K562 (cell line): ENCODE results near the gene USP7. TPM values are rescaled to one million over a fixed set of nuclear protein-coding genes. Genes with fewer than 3 reads are reported as not detected.

ENCODE experiments used
- ATAC-seq: fragments of 200-7000 bp; cut with Tn5 transposase; 3 replicates; pipeline ENCODE4 v1.9.1; 2020; ENCODE audit warnings: moderate library complexity
- BruUV-seq: library from RNA; stranded (reverse); fragments of 400-500 nt; replicated peaks from 2 replicates; lab custom pipeline; 2021; lab: Mats Ljungman, UMichigan
- CTCF ChIA-PET: fragments of 300-600 bp; formaldehyde crosslinking; extraction: SDS; loops from one replicate; lab custom pipeline; 2021; ENCODE audit warnings: low intra/inter-chr PET ratio; lab: Yijun Ruan, JAX
- POLR2A ChIA-PET: fragments of 300-600, 350-650 bp; sonication (Branson Sonifier 250); formaldehyde crosslinking; extraction: SDS; loops from one replicate; lab custom pipeline; 2021; ENCODE audit warnings: antibody characterized with exemption, inconsistent platforms; lab: Yijun Ruan, JAX
- DNase-seq, 4 experiments: peaks; one replicate each; pipeline versions ENCODE4 v3.0.0 to v3.0.0-alpha.2; 2011 to 2018; ENCODE audit warnings: low spot score in 3 of 4, mixed read lengths in 3 of 4; ENCODE audit errors: extremely low read depth in 1 of 4
- FAIRE-seq: peaks from 2 replicates; lab custom pipeline; 2011; peaks lifted over from hg19 to GRCh38; lab: Jason Lieb, UNC
- H2AFZ ChIP-seq: 2 replicates; pipeline ENCODE4 v1.6.0; 2011; ENCODE audit warnings: low read depth, low read length, control low read depth, inconsistent platforms
- H3K27ac ChIP-seq: fragments of 200-600 bp; 3 replicates; pipeline ENCODE4 v1.8.0; 2011; ENCODE audit warnings: low read depth, mild to moderate bottlenecking, control low read depth, inconsistent platforms, low read length, moderate library complexity, mixed read lengths; ENCODE audit errors: extremely low read depth
- H3K27me3 ChIP-seq, 2 experiments: fragments of 300-600 bp in 1 of 2; 2 replicates in 1 of 2; 3 replicates in 1 of 2; pipeline versions ENCODE4 v1.6.0 to v1.8.0; 2011; ENCODE audit warnings: inconsistent platforms in 2 of 2, low read length in 2 of 2, mild to moderate bottlenecking in 1 of 2, mixed read lengths in 1 of 2, moderate library complexity in 1 of 2; ENCODE audit not compliant: control insufficient read depth in 2 of 2, insufficient read depth in 2 of 2
- H3K36me3 ChIP-seq: fragments of 300-600 bp; 3 replicates; pipeline ENCODE4 v1.8.0; 2011; ENCODE audit warnings: mild to moderate bottlenecking, low read length, inconsistent platforms; ENCODE audit not compliant: control insufficient read depth, insufficient read depth
- H3K4me1 ChIP-seq, 2 experiments: fragments of 200-600 bp in 1 of 2; replicated peaks in 1 of 2; 2 replicates in 1 of 2; 3 replicates in 1 of 2; pipeline versions ENCODE4 v1.5.1 to v1.8.0; 2011; ENCODE audit warnings: inconsistent platforms in 2 of 2, low read length in 2 of 2, mild to moderate bottlenecking in 1 of 2, mixed read lengths in 1 of 2, moderate library complexity in 1 of 2; ENCODE audit not compliant: control insufficient read depth in 2 of 2, insufficient read depth in 2 of 2
- H3K4me2 ChIP-seq: 2 replicates; pipeline ENCODE4 v1.6.1; 2011; ENCODE audit warnings: low read length, control low read depth, inconsistent platforms, mixed read lengths; ENCODE audit not compliant: insufficient read depth
- H3K4me3 ChIP-seq: fragments of 200-600 bp; sonication (generic), shearing (Covaris generic); 2 replicates; pipeline ENCODE4 v1.5.1; 2016; ENCODE audit warnings: control low read depth, inconsistent platforms
- H3K79me2 ChIP-seq: fragments of 200-600 bp; 3 replicates; pipeline ENCODE4 v1.8.0; 2011; ENCODE audit warnings: low read length, inconsistent platforms; ENCODE audit not compliant: control insufficient read depth, insufficient read depth
- H3K9ac ChIP-seq, 2 experiments: 2 replicates each; pipeline versions ENCODE4 v1.6.0 to v1.6.1; 2011; ENCODE audit warnings: low read depth in 2 of 2, low read length in 2 of 2, control low read depth in 1 of 2, inconsistent platforms in 1 of 2, mild to moderate bottlenecking in 1 of 2, mixed read lengths in 1 of 2; ENCODE audit not compliant: insufficient read depth in 1 of 2
- H3K9me1 ChIP-seq: one replicate; pipeline ENCODE4 v1.6.0; 2011; ENCODE audit warnings: inconsistent platforms, mild to moderate bottlenecking, low read length, moderate library complexity; ENCODE audit not compliant: control insufficient read depth, insufficient read depth
- H3K9me3 ChIP-seq: replicated peaks from 2 replicates; pipeline ENCODE4 v1.5.1; 2011; ENCODE audit warnings: low read depth, low read length, inconsistent platforms; ENCODE audit not compliant: control insufficient read depth, insufficient read depth
- H4K20me1 ChIP-seq: replicated peaks from 2 replicates; pipeline ENCODE4 v1.6.1; 2011; ENCODE audit warnings: low read length, inconsistent platforms, mixed read lengths; ENCODE audit not compliant: control insufficient read depth, insufficient read depth
- CC2D1A ChIP-seq: fragments of 450-650 bp; IDR thresholded peaks from 2 replicates; pipeline ENCODE4 v1.6.1; 2017; ENCODE audit warnings: mild to moderate bottlenecking
- GTF2B ChIP-seq: IDR thresholded peaks from 2 replicates; pipeline ENCODE4 v1.6.1; 2011; ENCODE audit not compliant: insufficient read length; ENCODE audit errors: extremely low read depth
- MAFG ChIP-seq: fragments of 450-650 bp; conservative IDR thresholded peaks from 2 replicates; pipeline ENCODE4 v1.6.1; 2016; ENCODE audit warnings: missing genetic modification characterization, missing compliant biosample characterization
- PCBP2 ChIP-seq: fragments of 200-400 bp; formaldehyde crosslinking; IDR thresholded peaks from 2 replicates; pipeline ENCODE4 v1.6.1; 2018; ENCODE audit warnings: low read length, low read depth, mild to moderate bottlenecking, moderate library complexity; ENCODE audit not compliant: poor library complexity, severe bottlenecking
- POLR2G ChIP-seq: fragments of 200-400 bp; formaldehyde crosslinking; IDR thresholded peaks from 2 replicates; pipeline ENCODE4 v1.6.1; 2017; ENCODE audit warnings: low read depth, mild to moderate bottlenecking, antibody characterized with exemption, low read length, moderate library complexity
- POLR3G ChIP-seq: IDR thresholded peaks from 2 replicates; pipeline ENCODE4 v1.6.1; 2011; ENCODE audit not compliant: insufficient read length, insufficient replicate concordance; ENCODE audit errors: extremely low read depth
- PRPF4 ChIP-seq: fragments of 200-400 bp; formaldehyde crosslinking; IDR thresholded peaks from one replicate; pipeline ENCODE4 v1.6.1; 2017; ENCODE audit warnings: low read length, low read depth, mild to moderate bottlenecking; ENCODE audit not compliant: insufficient read depth, poor library complexity, severe bottlenecking
- RBFOX2 ChIP-seq: fragments of 200-400 bp; formaldehyde crosslinking; IDR thresholded peaks from 2 replicates; pipeline ENCODE4 v1.6.1; 2017; ENCODE audit warnings: low read depth, mild to moderate bottlenecking, low read length, moderate library complexity
- RBM17 ChIP-seq: fragments of 200-400 bp; formaldehyde crosslinking; IDR thresholded peaks from 2 replicates; pipeline ENCODE4 v1.6.1; 2017; ENCODE audit warnings: low read depth, mild to moderate bottlenecking, low read length, borderline replicate concordance
- RFX1 ChIP-seq: fragments of 450-650 bp; IDR thresholded peaks from 2 replicates; pipeline ENCODE4 v1.6.1; 2016; ENCODE audit warnings: mild to moderate bottlenecking, moderate library complexity
- SIN3A ChIP-seq, 2 experiments: fragments of 150-350 bp in 1 of 2; IDR thresholded peaks; 2 replicates each; pipeline ENCODE4 v1.6.1; 2011 to 2016; ENCODE audit warnings: borderline replicate concordance in 2 of 2, low read depth in 2 of 2, low read length in 2 of 2, mild to moderate bottlenecking in 2 of 2, moderate library complexity in 2 of 2; ENCODE audit not compliant: control insufficient read depth in 1 of 2
- SLC30A9 ChIP-seq: fragments of 250-450 bp; sonication (Bioruptor Pico); IDR thresholded peaks from 2 replicates; pipeline ENCODE4 v1.8.0; 2022; ENCODE audit warnings: mild to moderate bottlenecking, moderate library complexity
- STAT5B ChIP-seq: fragments of 250-450 bp; sonication (Bioruptor Pico); IDR thresholded peaks from 2 replicates; pipeline ENCODE4 v1.8.0; 2021; ENCODE audit warnings: mild to moderate bottlenecking, inconsistent platforms
- ZBTB12 ChIP-seq: fragments of 250-450 bp; sonication (Bioruptor Pico); IDR thresholded peaks from 2 replicates; pipeline ENCODE4 v1.4.0; 2020
- ZNF232 ChIP-seq: sonication (generic); formaldehyde crosslinking; IDR thresholded peaks from 2 replicates; pipeline ENCODE4 v1.8.0; 2022; ENCODE audit warnings: mild to moderate bottlenecking, missing genetic modification reagents
- ZNF253 ChIP-seq: fragments of 250-450 bp; sonication (Bioruptor Pico); conservative IDR thresholded peaks from 2 replicates; pipeline ENCODE4 v1.6.1; 2021; ENCODE audit warnings: mild to moderate bottlenecking
- ZNF324 ChIP-seq: fragments of 250-450 bp; sonication (Bioruptor Pico); IDR thresholded peaks from 2 replicates; pipeline ENCODE4 v1.4.0; 2020; ENCODE audit warnings: mild to moderate bottlenecking
- ZNF41 ChIP-seq: fragments of 250-450 bp; sonication (Bioruptor Pico); conservative IDR thresholded peaks from 2 replicates; pipeline ENCODE4 v1.4.0; 2020; ENCODE audit warnings: mild to moderate bottlenecking
- WGBS: fragments of 100-300 bp; shearing (Covaris generic); methylation state at CpG from one replicate; pipeline ENCODE4 v1.1.6; 2016; ENCODE audit warnings: low coverage, mixed read lengths; ENCODE audit not compliant: insufficient coverage; ENCODE audit errors: missing lambda C conversion rate; 5-methylcytosine and 5-hydroxymethylcytosine counted together
- in situ Hi-C: fragments of 300-500 bp; cut with MboI; formaldehyde crosslinking; loops from 4 replicates; pipeline ENCODE4 v1.15.0; 2018; ENCODE audit warnings: inconsistent platforms, mixed read lengths
- intact Hi-C: fragments of 100-400 bp; cut with micrococcal nuclease; formaldehyde crosslinking; loops from 2 replicates; pipeline ENCODE4 v1.14.2; 2022
- polyA plus RNA-seq, 8 experiments: library from polyadenylated mRNA; depleted of rRNA in 4 of 8; stranded (reverse) in 5 of 8; unstranded in 3 of 8; fragments of >200 nt; fragmentation: Nextera tagmentation in 2 of 8; fragmentation: Illumina TruSeq in 1 of 8; extraction: Ambion mirVana in 2 of 8; extraction: Trizol in 1 of 8; gene quantifications; 2 replicates each; pipeline versions ENCODE4 v1.2.1 to v1.2.3, GENCODE V29; 2011 to 2014; ENCODE audit warnings: inconsistent platforms in 1 of 8, missing spikeins in 1 of 8
- total RNA-seq, 7 experiments: library from RNA; depleted of rRNA in 6 of 7; stranded (reverse); fragments of >200 nt in 6 of 7; fragmentation: Illumina TruSeq in 2 of 7; extraction: Trizol in 2 of 7; gene quantifications; 2 replicates each; pipeline versions ENCODE4 v1.2.1 to v1.2.3, GENCODE V29; 2011 to 2021; ENCODE audit warnings: low replicate concordance in 1 of 7

USP7 gene
- total and polyA plus RNA-seq, 9 of the 15 experiments (the other 6 are each of a cell fraction or from before 2014, with no cell fraction given): 17.1 to 145 (median 57.9) TPM

GRCh38 chr16:8962393-8963009 lies 1.2 kb downstream of the USP7 start:
- ChIA-PET POLR2A (interaction anchor here (1.2 to 6.7 kb wide), 2 partner anchors 13 to 46 kb away, joined by 4 to 60 read pairs; no protein-coding TSS in a partner anchor), CTCF (no interaction called here)
- DNase-seq: peak; percentile 35 to 55 (median 48)
- H3K36me3 ChIP-seq: 0 out of 3 replicates have a peak, but pooled peaks cover 4% of the 10 kb centered on the region
- intact Hi-C loops: loop anchor here (5.0 kb wide), 1 partner anchor 45 kb away; no protein-coding TSS in a partner anchor
- BruUV-seq: no TSS peak
- peaks cover 56% of the 10 kb centered on the region for H3K79me2 ChIP-seq
- ATAC-seq: peak; percentile 31
- H3K4me1 ChIP-seq: peaks cover 43 to 56% of the 10 kb centered on the region in 2 experiments
- no peaks in the 10 kb centered on the region for H3K9me3 ChIP-seq
- no peak overlapping the region for H2AFZ ChIP-seq
- peaks cover 48% of the 10 kb centered on the region for H4K20me1 ChIP-seq
- H3K4me3 ChIP-seq: peak overlapping the region; percentile 60
- peaks cover 3% of the 10 kb centered on the region for H3K9me1 ChIP-seq
- H3K27me3 ChIP-seq: no peaks in the 10 kb centered on the region
- FAIRE-seq: no peak
- WGBS: 1% methylated on average over 50 of the region's 50 CpGs
- H3K4me2 ChIP-seq: peak overlapping the region; percentile 91
- peak overlapping the region; percentile 63; the same call in 2 of the 3 replicates for H3K27ac ChIP-seq
- H3K9ac ChIP-seq: peak overlapping the region; percentile 63 to 97
- in situ Hi-C loops: no loop called here
- TF ChIP-seq POLR2G: peak; percentile 74
- TF ChIP-seq ZNF253: no peak
- no peak for TF ChIP-seq STAT5B
- no peak for TF ChIP-seq POLR3G
- TF ChIP-seq PRPF4: no peak
- TF ChIP-seq RBFOX2: peak; percentile 82
- no peak for TF ChIP-seq RFX1
- no peak for TF ChIP-seq ZBTB12 (CRISPR knock-in tag)
- no peak for TF ChIP-seq CC2D1A
- TF ChIP-seq ZNF41 (CRISPR knock-in tag): no peak
- TF ChIP-seq MAFG: peak; percentile 49
- no peak for TF ChIP-seq SLC30A9 (CRISPR knock-in tag)
- no peak for TF ChIP-seq GTF2B
- no peak for TF ChIP-seq PCBP2
- TF ChIP-seq ZNF232: no peak
- TF ChIP-seq RBM17: no peak
- TF ChIP-seq SIN3A (IDR thresholded peaks at IDR 0.05; ENCODE audit: borderline replicate concordance in 2 of 2, control insufficient read depth in 1 of 2, low read depth in 2 of 2, low read length in 2 of 2): 0 out of 4 replicates have a peak, but pooled peaks have one; percentile 28 to 49
- no peak for TF ChIP-seq ZNF324 (CRISPR knock-in tag)
